DMS 273 treated with DMSO at 0.1 percent for 48 hours (cell line): ENCODE results near the gene MPLKIP.
"Not testable (repeated sequence)": the region's sequence is repeated elsewhere in the genome, so short reads cannot be mapped to it uniquely, and the experiment has no call there.

Experiments used
- DNase-seq: peaks from one replicate; lab custom pipeline; 2025; lab: John Stamatoyannopoulos, UW

The MPLKIP gene

GRCh38 chr7:40134428-40135316, at the start of gene MPLKIP, which contains the start of gene SUGCT:
Gene MPLKIP, minus strand, starts transcription at chr7:40134622. Its CDS starts 55 bp downstream, at chr7:40134567.
Gene SUGCT, plus strand, starts transcription at chr7:40135005.
- peak; percentile 83 for DNase-seq

- no peak for DNase-seq
Measured at GRCh38 chr7:40182452-40182851, 48.0 kb upstream of the MPLKIP start.

GRCh38 chr7:40177071-40177470, 42.6 kb upstream of the MPLKIP start:
- peak; percentile 7 for DNase-seq

GRCh38 chr7:40175725-40176510, 41.5 kb upstream of the MPLKIP start:
- no peak for DNase-seq

GRCh38 chr7:40175256-40175655, 40.8 kb upstream of the MPLKIP start:
- not testable (repeated sequence) for DNase-seq

GRCh38 chr7:40173121-40173520, 38.7 kb upstream of the MPLKIP start:
- not testable (repeated sequence) for DNase-seq

GRCh38 chr7:40168266-40168665, 33.8 kb upstream of the MPLKIP start:
- DNase-seq: not testable (repeated sequence)

- no peak for DNase-seq
Measured at GRCh38 chr7:40167291-40167690, 32.9 kb upstream of the MPLKIP start.

GRCh38 chr7:40165216-40165615, 30.8 kb upstream of the MPLKIP start:
- no peak for DNase-seq

GRCh38 chr7:40162516-40162915, 28.1 kb upstream of the MPLKIP start:
- no peak for DNase-seq

- DNase-seq: no peak
Measured at GRCh38 chr7:40156988-40157387, 22.6 kb upstream of the MPLKIP start.

- DNase-seq: no peak
Measured at GRCh38 chr7:40151504-40151903, 17.1 kb upstream of the MPLKIP start.

GRCh38 chr7:40148671-40149070, 14.2 kb upstream of the MPLKIP start:
- DNase-seq: no peak

GRCh38 chr7:40148247-40148580, 13.8 kb upstream of the MPLKIP start:
- not testable (repeated sequence) for DNase-seq

- no peak for DNase-seq
Measured at GRCh38 chr7:40147371-40148246, 13.2 kb upstream of the MPLKIP start.

- DNase-seq: not testable (repeated sequence)
Measured at GRCh38 chr7:40145596-40146130, 11.2 kb upstream of the MPLKIP start.

- not testable (repeated sequence) for DNase-seq
Measured at GRCh38 chr7:40141916-40142315, 7.5 kb upstream of the MPLKIP start.

- DNase-seq: not testable (repeated sequence)
Measured at GRCh38 chr7:40139891-40140290, 5.5 kb upstream of the MPLKIP start.

GRCh38 chr7:40138973-40139372, 4.6 kb upstream of the MPLKIP start:
- DNase-seq: no peak

- DNase-seq: no peak
Measured at GRCh38 chr7:40137563-40137962, 3.1 kb upstream of the MPLKIP start.

- DNase-seq: no peak
Measured at GRCh38 chr7:40135317-40135610, 842 bp upstream of the MPLKIP start.
